HepG2 (cell line): ENCODE measurements around the gene TEX14.

Experiments
- DNMT1 ChIP-seq: sonication (generic); formaldehyde crosslinking; IDR thresholded peaks from 2 replicates; pipeline ENCODE4 v1.5.1; 2020; ENCODE audit warnings: mild to moderate bottlenecking, missing genetic modification reagents
- FOXJ3 ChIP-seq: sonication (generic); formaldehyde crosslinking; IDR thresholded peaks from 2 replicates; pipeline ENCODE4 v1.4.0; 2020; ENCODE audit warnings: missing genetic modification reagents, mild to moderate bottlenecking, borderline replicate concordance
- ZNF33A ChIP-seq: sonication (generic); formaldehyde crosslinking; IDR thresholded peaks from 2 replicates; pipeline ENCODE4 v1.5.1; 2020; ENCODE audit warnings: missing genetic modification reagents, mild to moderate bottlenecking, moderate library complexity, borderline replicate concordance
- TF ChIP-seq, protein P1 (sequence below): sonication (generic); formaldehyde crosslinking; IDR thresholded peaks from 2 replicates; pipeline ENCODE4 v1.5.0; 2020; ENCODE audit warnings: mild to moderate bottlenecking, missing genetic modification reagents, moderate library complexity
- TF ChIP-seq, protein P2 (sequence below): sonication (generic); formaldehyde crosslinking; IDR thresholded peaks from 2 replicates; pipeline ENCODE4 v1.5.1; 2020; ENCODE audit warnings: missing genetic modification reagents, mild to moderate bottlenecking, borderline replicate concordance
- TF ChIP-seq, protein P3 (sequence below): sonication (generic); formaldehyde crosslinking; IDR thresholded peaks from 2 replicates; pipeline ENCODE4 v1.4.0; 2020; ENCODE audit warnings: mild to moderate bottlenecking, missing genetic modification reagents

DNA sequence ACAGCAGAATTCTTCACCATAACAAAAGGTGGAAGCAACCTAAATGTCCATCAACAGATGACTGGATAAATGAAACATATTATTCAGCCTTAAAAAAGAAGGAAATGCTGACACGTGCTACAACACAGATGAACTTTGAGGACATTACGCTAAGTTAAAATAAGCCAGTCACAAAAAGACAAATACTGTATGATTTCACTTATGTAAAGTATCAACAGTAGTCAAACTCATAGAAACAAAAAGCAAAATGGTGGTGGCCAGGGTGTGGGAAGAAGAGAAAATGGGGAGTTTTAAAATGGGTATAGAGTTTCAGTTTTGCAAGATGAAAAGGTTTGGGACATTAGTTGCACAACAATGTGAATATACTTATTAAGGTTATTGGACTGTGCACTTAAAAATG is 127.6 kb downstream of the TEX14 start:
- no peak for TF ChIP-seq FOXJ3 (CRISPR knock-in tag)
- TF ChIP-seq, protein P1, sequence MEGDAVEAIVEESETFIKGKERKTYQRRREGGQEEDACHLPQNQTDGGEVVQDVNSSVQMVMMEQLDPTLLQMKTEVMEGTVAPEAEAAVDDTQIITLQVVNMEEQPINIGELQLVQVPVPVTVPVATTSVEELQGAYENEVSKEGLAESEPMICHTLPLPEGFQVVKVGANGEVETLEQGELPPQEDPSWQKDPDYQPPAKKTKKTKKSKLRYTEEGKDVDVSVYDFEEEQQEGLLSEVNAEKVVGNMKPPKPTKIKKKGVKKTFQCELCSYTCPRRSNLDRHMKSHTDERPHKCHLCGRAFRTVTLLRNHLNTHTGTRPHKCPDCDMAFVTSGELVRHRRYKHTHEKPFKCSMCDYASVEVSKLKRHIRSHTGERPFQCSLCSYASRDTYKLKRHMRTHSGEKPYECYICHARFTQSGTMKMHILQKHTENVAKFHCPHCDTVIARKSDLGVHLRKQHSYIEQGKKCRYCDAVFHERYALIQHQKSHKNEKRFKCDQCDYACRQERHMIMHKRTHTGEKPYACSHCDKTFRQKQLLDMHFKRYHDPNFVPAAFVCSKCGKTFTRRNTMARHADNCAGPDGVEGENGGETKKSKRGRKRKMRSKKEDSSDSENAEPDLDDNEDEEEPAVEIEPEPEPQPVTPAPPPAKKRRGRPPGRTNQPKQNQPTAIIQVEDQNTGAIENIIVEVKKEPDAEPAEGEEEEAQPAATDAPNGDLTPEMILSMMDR, result no peak
- TF ChIP-seq DNMT1 (CRISPR knock-in tag), result no peak
- TF ChIP-seq ZNF33A, result no peak
- TF ChIP-seq, protein P2, sequence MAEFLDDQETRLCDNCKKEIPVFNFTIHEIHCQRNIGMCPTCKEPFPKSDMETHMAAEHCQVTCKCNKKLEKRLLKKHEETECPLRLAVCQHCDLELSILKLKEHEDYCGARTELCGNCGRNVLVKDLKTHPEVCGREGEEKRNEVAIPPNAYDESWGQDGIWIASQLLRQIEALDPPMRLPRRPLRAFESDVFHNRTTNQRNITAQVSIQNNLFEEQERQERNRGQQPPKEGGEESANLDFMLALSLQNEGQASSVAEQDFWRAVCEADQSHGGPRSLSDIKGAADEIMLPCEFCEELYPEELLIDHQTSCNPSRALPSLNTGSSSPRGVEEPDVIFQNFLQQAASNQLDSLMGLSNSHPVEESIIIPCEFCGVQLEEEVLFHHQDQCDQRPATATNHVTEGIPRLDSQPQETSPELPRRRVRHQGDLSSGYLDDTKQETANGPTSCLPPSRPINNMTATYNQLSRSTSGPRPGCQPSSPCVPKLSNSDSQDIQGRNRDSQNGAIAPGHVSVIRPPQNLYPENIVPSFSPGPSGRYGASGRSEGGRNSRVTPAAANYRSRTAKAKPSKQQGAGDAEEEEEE (CRISPR knock-in tag), result no peak
- TF ChIP-seq, protein P3, sequence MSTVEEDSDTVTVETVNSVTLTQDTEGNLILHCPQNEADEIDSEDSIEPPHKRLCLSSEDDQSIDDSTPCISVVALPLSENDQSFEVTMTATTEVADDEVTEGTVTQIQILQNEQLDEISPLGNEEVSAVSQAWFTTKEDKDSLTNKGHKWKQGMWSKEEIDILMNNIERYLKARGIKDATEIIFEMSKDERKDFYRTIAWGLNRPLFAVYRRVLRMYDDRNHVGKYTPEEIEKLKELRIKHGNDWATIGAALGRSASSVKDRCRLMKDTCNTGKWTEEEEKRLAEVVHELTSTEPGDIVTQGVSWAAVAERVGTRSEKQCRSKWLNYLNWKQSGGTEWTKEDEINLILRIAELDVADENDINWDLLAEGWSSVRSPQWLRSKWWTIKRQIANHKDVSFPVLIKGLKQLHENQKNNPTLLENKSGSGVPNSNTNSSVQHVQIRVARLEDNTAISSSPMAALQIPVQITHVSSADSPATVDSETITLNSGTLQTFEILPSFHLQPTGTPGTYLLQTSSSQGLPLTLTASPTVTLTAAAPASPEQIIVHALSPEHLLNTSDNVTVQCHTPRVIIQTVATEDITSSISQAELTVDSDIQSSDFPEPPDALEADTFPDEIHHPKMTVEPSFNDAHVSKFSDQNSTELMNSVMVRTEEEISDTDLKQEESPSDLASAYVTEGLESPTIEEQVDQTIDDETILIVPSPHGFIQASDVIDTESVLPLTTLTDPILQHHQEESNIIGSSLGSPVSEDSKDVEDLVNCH, result no peak
